SK-N-SH treated with all-trans-retinoic acid at 6 μM for 48 hours (cell line): Measurements from ENCODE around the gene TSPAN1.

Source experiments
- ATAC-seq: fragments of 200-7000 bp; cut with Tn5 transposase; 3 replicates; pipeline ENCODE4 v1.9.1; 2020; ENCODE audit warnings: mild to moderate bottlenecking, moderate library complexity
- ARNTL ChIP-seq: fragments of 450-650 bp; formaldehyde crosslinking; IDR thresholded peaks from 2 replicates; pipeline ENCODE4 v1.5.0; 2020; ENCODE audit warnings: low read depth, mild to moderate bottlenecking, moderate library complexity, borderline replicate concordance
- BACH2 ChIP-seq: fragments of 250-450 bp; sonication (Bioruptor Pico); IDR thresholded peaks from 2 replicates; pipeline ENCODE4 v1.9.0; 2021; ENCODE audit warnings: mild to moderate bottlenecking, borderline replicate concordance
- ESRRG ChIP-seq: fragments of 250-450 bp; sonication (Bioruptor Pico); IDR thresholded peaks from 2 replicates; pipeline ENCODE4 v1.6.1; 2021; ENCODE audit warnings: mild to moderate bottlenecking
- GLIS3 ChIP-seq: fragments of 250-450 bp; sonication (Bioruptor Pico); IDR thresholded peaks from 2 replicates; pipeline ENCODE4 v1.5.0; 2020; ENCODE audit warnings: mild to moderate bottlenecking, moderate library complexity
- ISL1 ChIP-seq: fragments of 250-450 bp; sonication (Bioruptor Pico); IDR thresholded peaks from 2 replicates; pipeline ENCODE4 v2.1.2; 2022; ENCODE audit warnings: mild to moderate bottlenecking, moderate library complexity
- OSR1 ChIP-seq: fragments of 250-450 bp; sonication (Bioruptor Pico); IDR thresholded peaks from 2 replicates; pipeline ENCODE4 v1.8.0; 2022; ENCODE audit warnings: moderate library complexity, mild to moderate bottlenecking, inconsistent platforms
- PPARA ChIP-seq: fragments of 250-450 bp; sonication (Bioruptor Pico); IDR thresholded peaks from 2 replicates; pipeline ENCODE4 v1.5.0; 2020; ENCODE audit warnings: mild to moderate bottlenecking, borderline replicate concordance
- RARB ChIP-seq: fragments of 250-450 bp; sonication (Bioruptor Pico); IDR thresholded peaks from 2 replicates; pipeline ENCODE4 v1.8.0; 2021; ENCODE audit warnings: mild to moderate bottlenecking, moderate library complexity
- SNAI2 ChIP-seq: fragments of 250-450 bp; sonication (Bioruptor Pico); IDR thresholded peaks from 2 replicates; pipeline ENCODE4 v1.5.0; 2020; ENCODE audit warnings: mild to moderate bottlenecking, moderate library complexity
- TCF4 ChIP-seq: fragments of 250-450 bp; sonication (Bioruptor Pico); IDR thresholded peaks from 2 replicates; pipeline ENCODE4 v1.8.0; 2021; ENCODE audit warnings: mild to moderate bottlenecking, moderate library complexity, borderline replicate concordance
- TOX ChIP-seq: fragments of 250-450 bp; sonication (Bioruptor Pico); IDR thresholded peaks from 2 replicates; pipeline ENCODE4 v1.8.0; 2021; ENCODE audit warnings: mild to moderate bottlenecking, moderate library complexity, borderline replicate concordance
- ZC3H10 ChIP-seq: fragments of 250-450 bp; sonication (Bioruptor Pico); IDR thresholded peaks from 2 replicates; pipeline ENCODE4 v1.5.1; 2021; ENCODE audit warnings: mild to moderate bottlenecking, moderate library complexity
- ZFP30 ChIP-seq: fragments of 450-650 bp; formaldehyde crosslinking; IDR thresholded peaks from 2 replicates; pipeline ENCODE4 v1.5.0; 2022; ENCODE audit warnings: mild to moderate bottlenecking, moderate library complexity
- ZNF565 ChIP-seq: fragments of 450-650 bp; formaldehyde crosslinking; conservative IDR thresholded peaks from 2 replicates; pipeline ENCODE4 v1.5.0; 2020; ENCODE audit warnings: low read depth, mild to moderate bottlenecking, moderate library complexity
- ZNF70 ChIP-seq: fragments of 450-650 bp; formaldehyde crosslinking; IDR thresholded peaks from 2 replicates; pipeline ENCODE4 v1.5.0; 2020; ENCODE audit warnings: mild to moderate bottlenecking, moderate library complexity
- ZNF8 ChIP-seq: fragments of 450-650 bp; formaldehyde crosslinking; IDR thresholded peaks from 2 replicates; pipeline ENCODE4 v1.5.0; 2020; ENCODE audit warnings: mild to moderate bottlenecking, moderate library complexity
- TF ChIP-seq, protein P1 (sequence below): fragments of 250-450 bp; sonication (Bioruptor Pico); IDR thresholded peaks from 2 replicates; pipeline ENCODE4 v1.8.0; 2021; ENCODE audit warnings: low read depth, mild to moderate bottlenecking, moderate library complexity, borderline replicate concordance
- TF ChIP-seq, protein P2 (sequence below): fragments of 250-450 bp; sonication (Bioruptor Pico); IDR thresholded peaks from 2 replicates; pipeline ENCODE4 v1.8.0; 2020; ENCODE audit warnings: mild to moderate bottlenecking, moderate library complexity, borderline replicate concordance
- TF ChIP-seq, protein P3 (sequence below): fragments of 250-450 bp; sonication (Bioruptor Pico); IDR thresholded peaks from 2 replicates; pipeline ENCODE4 v1.5.1; 2020; ENCODE audit warnings: low read depth, mild to moderate bottlenecking, moderate library complexity
- TF ChIP-seq, protein P4 (sequence below): fragments of 250-450 bp; sonication (Bioruptor Pico); IDR thresholded peaks from 2 replicates; pipeline ENCODE4 v1.5.1; 2021; ENCODE audit warnings: mild to moderate bottlenecking, moderate library complexity
- TF ChIP-seq, protein P5 (sequence below): fragments of 250-450 bp; sonication (Bioruptor Pico); IDR thresholded peaks from 2 replicates; pipeline ENCODE4 v1.5.0; 2020; ENCODE audit warnings: mild to moderate bottlenecking, moderate library complexity

Gene TSPAN1

DNA sequence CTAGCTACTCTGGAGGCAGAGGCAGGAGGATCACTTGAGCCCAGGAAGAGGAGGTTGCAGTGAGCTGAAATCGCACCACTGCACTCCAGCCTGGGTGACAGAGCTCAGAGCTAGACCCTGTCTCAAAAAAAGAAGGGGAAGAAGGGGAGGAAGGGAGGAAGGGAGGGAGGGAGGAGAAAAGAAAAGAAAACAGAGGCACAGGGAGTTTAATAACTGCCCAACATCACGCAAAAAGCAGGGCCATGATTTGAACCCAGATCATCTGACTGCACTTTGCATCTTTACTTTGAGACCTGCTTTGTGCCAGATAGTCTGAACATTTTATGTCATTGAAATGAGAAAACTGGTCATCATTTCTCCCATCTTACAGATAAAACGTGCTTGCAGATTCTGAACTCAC is 30.3 kb downstream of the TSPAN1 start:
- no peak for ATAC-seq
- no peak for TF ChIP-seq BACH2 (CRISPR knock-in tag)
- no peak for TF ChIP-seq TCF4 (CRISPR knock-in tag)
- TF ChIP-seq RARB (CRISPR knock-in tag) = no peak
- TF ChIP-seq, protein P1, sequence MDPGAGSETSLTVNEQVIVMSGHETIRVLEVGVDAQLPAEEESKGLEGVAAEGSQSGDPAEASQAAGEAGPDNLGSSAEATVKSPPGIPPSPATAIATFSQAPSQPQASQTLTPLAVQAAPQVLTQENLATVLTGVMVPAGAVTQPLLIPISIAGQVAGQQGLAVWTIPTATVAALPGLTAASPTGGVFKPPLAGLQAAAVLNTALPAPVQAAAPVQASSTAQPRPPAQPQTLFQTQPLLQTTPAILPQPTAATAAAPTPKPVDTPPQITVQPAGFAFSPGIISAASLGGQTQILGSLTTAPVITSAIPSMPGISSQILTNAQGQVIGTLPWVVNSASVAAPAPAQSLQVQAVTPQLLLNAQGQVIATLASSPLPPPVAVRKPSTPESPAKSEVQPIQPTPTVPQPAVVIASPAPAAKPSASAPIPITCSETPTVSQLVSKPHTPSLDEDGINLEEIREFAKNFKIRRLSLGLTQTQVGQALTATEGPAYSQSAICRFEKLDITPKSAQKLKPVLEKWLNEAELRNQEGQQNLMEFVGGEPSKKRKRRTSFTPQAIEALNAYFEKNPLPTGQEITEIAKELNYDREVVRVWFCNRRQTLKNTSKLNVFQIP (CRISPR knock-in tag) = no peak
- no peak for TF ChIP-seq ZC3H10 (CRISPR knock-in tag)
- TF ChIP-seq, protein P2, sequence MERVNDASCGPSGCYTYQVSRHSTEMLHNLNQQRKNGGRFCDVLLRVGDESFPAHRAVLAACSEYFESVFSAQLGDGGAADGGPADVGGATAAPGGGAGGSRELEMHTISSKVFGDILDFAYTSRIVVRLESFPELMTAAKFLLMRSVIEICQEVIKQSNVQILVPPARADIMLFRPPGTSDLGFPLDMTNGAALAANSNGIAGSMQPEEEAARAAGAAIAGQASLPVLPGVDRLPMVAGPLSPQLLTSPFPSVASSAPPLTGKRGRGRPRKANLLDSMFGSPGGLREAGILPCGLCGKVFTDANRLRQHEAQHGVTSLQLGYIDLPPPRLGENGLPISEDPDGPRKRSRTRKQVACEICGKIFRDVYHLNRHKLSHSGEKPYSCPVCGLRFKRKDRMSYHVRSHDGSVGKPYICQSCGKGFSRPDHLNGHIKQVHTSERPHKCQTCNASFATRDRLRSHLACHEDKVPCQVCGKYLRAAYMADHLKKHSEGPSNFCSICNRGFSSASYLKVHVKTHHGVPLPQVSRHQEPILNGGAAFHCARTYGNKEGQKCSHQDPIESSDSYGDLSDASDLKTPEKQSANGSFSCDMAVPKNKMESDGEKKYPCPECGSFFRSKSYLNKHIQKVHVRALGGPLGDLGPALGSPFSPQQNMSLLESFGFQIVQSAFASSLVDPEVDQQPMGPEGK = no peak
- TF ChIP-seq, protein P3, sequence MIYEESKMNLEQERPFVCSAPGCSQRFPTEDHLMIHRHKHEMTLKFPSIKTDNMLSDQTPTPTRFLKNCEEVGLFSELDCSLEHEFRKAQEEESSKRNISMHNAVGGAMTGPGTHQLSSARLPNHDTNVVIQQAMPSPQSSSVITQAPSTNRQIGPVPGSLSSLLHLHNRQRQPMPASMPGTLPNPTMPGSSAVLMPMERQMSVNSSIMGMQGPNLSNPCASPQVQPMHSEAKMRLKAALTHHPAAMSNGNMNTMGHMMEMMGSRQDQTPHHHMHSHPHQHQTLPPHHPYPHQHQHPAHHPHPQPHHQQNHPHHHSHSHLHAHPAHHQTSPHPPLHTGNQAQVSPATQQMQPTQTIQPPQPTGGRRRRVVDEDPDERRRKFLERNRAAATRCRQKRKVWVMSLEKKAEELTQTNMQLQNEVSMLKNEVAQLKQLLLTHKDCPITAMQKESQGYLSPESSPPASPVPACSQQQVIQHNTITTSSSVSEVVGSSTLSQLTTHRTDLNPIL = no peak
- TF ChIP-seq, protein P4, sequence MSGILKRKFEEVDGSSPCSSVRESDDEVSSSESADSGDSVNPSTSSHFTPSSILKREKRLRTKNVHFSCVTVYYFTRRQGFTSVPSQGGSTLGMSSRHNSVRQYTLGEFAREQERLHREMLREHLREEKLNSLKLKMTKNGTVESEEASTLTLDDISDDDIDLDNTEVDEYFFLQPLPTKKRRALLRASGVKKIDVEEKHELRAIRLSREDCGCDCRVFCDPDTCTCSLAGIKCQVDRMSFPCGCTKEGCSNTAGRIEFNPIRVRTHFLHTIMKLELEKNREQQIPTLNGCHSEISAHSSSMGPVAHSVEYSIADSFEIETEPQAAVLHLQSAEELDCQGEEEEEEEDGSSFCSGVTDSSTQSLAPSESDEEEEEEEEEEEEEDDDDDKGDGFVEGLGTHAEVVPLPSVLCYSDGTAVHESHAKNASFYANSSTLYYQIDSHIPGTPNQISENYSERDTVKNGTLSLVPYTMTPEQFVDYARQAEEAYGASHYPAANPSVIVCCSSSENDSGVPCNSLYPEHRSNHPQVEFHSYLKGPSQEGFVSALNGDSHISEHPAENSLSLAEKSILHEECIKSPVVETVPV (CRISPR knock-in tag) = no peak
- TF ChIP-seq ZNF70 (CRISPR knock-in tag) = no peak
- TF ChIP-seq ZNF565 = no peak
- no peak for TF ChIP-seq ZNF8 (CRISPR knock-in tag)
- TF ChIP-seq PPARA (CRISPR knock-in tag) = no peak
- no peak for TF ChIP-seq SNAI2 (CRISPR knock-in tag)
- no peak for TF ChIP-seq OSR1 (CRISPR knock-in tag)
- TF ChIP-seq, protein P5, sequence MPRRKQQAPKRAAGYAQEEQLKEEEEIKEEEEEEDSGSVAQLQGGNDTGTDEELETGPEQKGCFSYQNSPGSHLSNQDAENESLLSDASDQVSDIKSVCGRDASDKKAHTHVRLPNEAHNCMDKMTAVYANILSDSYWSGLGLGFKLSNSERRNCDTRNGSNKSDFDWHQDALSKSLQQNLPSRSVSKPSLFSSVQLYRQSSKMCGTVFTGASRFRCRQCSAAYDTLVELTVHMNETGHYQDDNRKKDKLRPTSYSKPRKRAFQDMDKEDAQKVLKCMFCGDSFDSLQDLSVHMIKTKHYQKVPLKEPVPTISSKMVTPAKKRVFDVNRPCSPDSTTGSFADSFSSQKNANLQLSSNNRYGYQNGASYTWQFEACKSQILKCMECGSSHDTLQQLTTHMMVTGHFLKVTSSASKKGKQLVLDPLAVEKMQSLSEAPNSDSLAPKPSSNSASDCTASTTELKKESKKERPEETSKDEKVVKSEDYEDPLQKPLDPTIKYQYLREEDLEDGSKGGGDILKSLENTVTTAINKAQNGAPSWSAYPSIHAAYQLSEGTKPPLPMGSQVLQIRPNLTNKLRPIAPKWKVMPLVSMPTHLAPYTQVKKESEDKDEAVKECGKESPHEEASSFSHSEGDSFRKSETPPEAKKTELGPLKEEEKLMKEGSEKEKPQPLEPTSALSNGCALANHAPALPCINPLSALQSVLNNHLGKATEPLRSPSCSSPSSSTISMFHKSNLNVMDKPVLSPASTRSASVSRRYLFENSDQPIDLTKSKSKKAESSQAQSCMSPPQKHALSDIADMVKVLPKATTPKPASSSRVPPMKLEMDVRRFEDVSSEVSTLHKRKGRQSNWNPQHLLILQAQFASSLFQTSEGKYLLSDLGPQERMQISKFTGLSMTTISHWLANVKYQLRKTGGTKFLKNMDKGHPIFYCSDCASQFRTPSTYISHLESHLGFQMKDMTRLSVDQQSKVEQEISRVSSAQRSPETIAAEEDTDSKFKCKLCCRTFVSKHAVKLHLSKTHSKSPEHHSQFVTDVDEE (CRISPR knock-in tag) = no peak
- no peak for TF ChIP-seq GLIS3 (CRISPR knock-in tag)
- no peak for TF ChIP-seq ESRRG (CRISPR knock-in tag)
- TF ChIP-seq ZFP30 (CRISPR knock-in tag) = no peak
- TF ChIP-seq ISL1 (CRISPR knock-in tag) = no peak
- no peak for TF ChIP-seq ARNTL (CRISPR knock-in tag)

DNA sequence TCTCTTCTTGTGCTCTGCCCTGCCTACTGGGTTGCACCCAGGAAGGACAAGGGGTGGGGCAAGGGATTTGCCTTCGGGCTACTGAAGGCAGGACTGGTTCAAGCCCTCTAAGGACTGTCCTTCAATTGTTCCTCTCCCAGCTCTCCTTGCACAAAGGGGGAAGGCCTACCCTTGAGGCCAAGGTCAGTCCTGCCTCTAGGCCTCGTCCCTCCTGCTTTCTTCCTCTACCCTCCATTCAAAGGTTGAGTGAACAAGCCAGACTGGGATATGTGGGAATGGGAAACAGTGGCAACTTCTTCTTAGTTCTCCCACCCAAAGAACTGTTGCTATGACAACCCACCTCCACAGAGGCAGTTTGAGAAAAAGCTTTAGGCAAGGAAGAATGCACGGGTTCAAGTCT is 30.9 kb downstream of the TSPAN1 start:
- TF ChIP-seq TCF4 (CRISPR knock-in tag) (no peak), ARNTL (CRISPR knock-in tag) (no peak), ZNF8 (CRISPR knock-in tag) (no peak), ESRRG (CRISPR knock-in tag) (no peak), PPARA (CRISPR knock-in tag) (no peak), RARB (CRISPR knock-in tag) (no peak), GLIS3 (CRISPR knock-in tag) (no peak), ZC3H10 (CRISPR knock-in tag) (no peak), BACH2 (CRISPR knock-in tag) (no peak), ZFP30 (CRISPR knock-in tag) (no peak), TOX (CRISPR knock-in tag) (no peak), SNAI2 (CRISPR knock-in tag) (no peak)
- TF ChIP-seq, protein P4 (CRISPR knock-in tag) = no peak
- no peak for ATAC-seq
